HepG2 (cell line): Measurements from ENCODE around the gene UBE2M. TPM values are rescaled to one million over a fixed set of nuclear protein-coding genes. Genes with fewer than 3 reads are reported as not detected.
A peak's percentile ranks its signal among the peaks of the same experiment; 100 is the strongest.

Experiments
- HMG20B ChIP-seq: conservative IDR thresholded peaks from 2 replicates; pipeline ENCODE4 v1.6.1; 2016; ENCODE audit warnings: missing genetic modification reagents, missing compliant biosample characterization
- POLR2AphosphoS2 ChIP-seq: IDR thresholded peaks from 2 replicates; pipeline ENCODE4 v1.6.1; 2011; ENCODE audit warnings: low read depth, low read length, improper control_type of control experiment
- SP2 ChIP-seq: sonication (generic); formaldehyde crosslinking; IDR thresholded peaks from 2 replicates; pipeline ENCODE4 v1.5.1; 2020; ENCODE audit warnings: mild to moderate bottlenecking, missing genetic modification reagents
- TOE1 ChIP-seq: sonication (generic); formaldehyde crosslinking; IDR thresholded peaks from 2 replicates; pipeline ENCODE4 v1.4.0; 2020; ENCODE audit warnings: mild to moderate bottlenecking, missing genetic modification reagents
- ZBTB8A ChIP-seq: sonication (generic); formaldehyde crosslinking; IDR thresholded peaks from 2 replicates; pipeline ENCODE4 v1.4.0; 2020; ENCODE audit warnings: mild to moderate bottlenecking, low read depth, missing genetic modification reagents, borderline replicate concordance
- ZNF557 ChIP-seq: sonication (generic); formaldehyde crosslinking; IDR thresholded peaks from 2 replicates; pipeline ENCODE4 v1.4.0; 2020; ENCODE audit warnings: missing genetic modification reagents
- ZNF792 ChIP-seq: IDR thresholded peaks from 2 replicates; pipeline ENCODE4 v1.6.1; 2016
- ZNF816 ChIP-seq: sonication (generic); formaldehyde crosslinking; IDR thresholded peaks from 2 replicates; pipeline ENCODE4 v1.8.0; 2022; ENCODE audit warnings: missing genetic modification reagents, mild to moderate bottlenecking, borderline replicate concordance
- polyA plus RNA-seq, 8 experiments: library from polyadenylated mRNA; depleted of rRNA in 3 of 8; stranded (reverse) in 7 of 8; unstranded in 1 of 8; fragments of >200 nt; fragmentation: Illumina TruSeq in 4 of 8; extraction: Trizol in 4 of 8; gene quantifications; 2 replicates each; pipeline versions ENCODE4 v1.2.1 to v1.2.3, GENCODE V29; 2011 to 2016; ENCODE audit warnings: low read depth in 4 of 8, missing spikeins in 1 of 8, mixed read lengths in 1 of 8; ENCODE audit not compliant: insufficient read depth in 1 of 8
- total RNA-seq, 5 experiments: library from RNA; depleted of rRNA; stranded (reverse); fragments of >200 nt; fragmentation: Illumina TruSeq; extraction: Trizol; gene quantifications; 2 replicates each; pipeline ENCODE4 v1.2.3, GENCODE V29; 2016; ENCODE audit warnings: low read depth in 1 of 5
- TF ChIP-seq, protein P1 (sequence below): sonication (generic); formaldehyde crosslinking; IDR thresholded peaks from 2 replicates; pipeline ENCODE4 v1.5.1; 2020; ENCODE audit warnings: mild to moderate bottlenecking, missing genetic modification reagents, moderate library complexity
- TF ChIP-seq, protein P2 (sequence below): IDR thresholded peaks from 2 replicates; pipeline ENCODE4 v1.4.0; 2020; ENCODE audit warnings: mild to moderate bottlenecking, missing genetic modification reagents
- TF ChIP-seq, protein P3 (sequence below): sonication (generic); formaldehyde crosslinking; IDR thresholded peaks from 2 replicates; pipeline ENCODE4 v1.5.0; 2020; ENCODE audit warnings: mild to moderate bottlenecking, missing genetic modification reagents, borderline replicate concordance
- TF ChIP-seq, protein P4 (sequence below): sonication (generic); formaldehyde crosslinking; IDR thresholded peaks from 2 replicates; pipeline ENCODE4 v1.4.0; 2020; ENCODE audit warnings: missing genetic modification reagents
- TF ChIP-seq, protein P5 (sequence below): sonication (generic); formaldehyde crosslinking; IDR thresholded peaks from 2 replicates; pipeline ENCODE4 v1.9.0; 2021; ENCODE audit warnings: missing genetic modification reagents, mild to moderate bottlenecking, borderline replicate concordance

UBE2M gene
- total and polyA plus RNA-seq, 2 of the 13 experiments (the other 11 are each of a cell fraction or from before 2014, with no cell fraction given): 36.2 to 50.3 TPM

DNA sequence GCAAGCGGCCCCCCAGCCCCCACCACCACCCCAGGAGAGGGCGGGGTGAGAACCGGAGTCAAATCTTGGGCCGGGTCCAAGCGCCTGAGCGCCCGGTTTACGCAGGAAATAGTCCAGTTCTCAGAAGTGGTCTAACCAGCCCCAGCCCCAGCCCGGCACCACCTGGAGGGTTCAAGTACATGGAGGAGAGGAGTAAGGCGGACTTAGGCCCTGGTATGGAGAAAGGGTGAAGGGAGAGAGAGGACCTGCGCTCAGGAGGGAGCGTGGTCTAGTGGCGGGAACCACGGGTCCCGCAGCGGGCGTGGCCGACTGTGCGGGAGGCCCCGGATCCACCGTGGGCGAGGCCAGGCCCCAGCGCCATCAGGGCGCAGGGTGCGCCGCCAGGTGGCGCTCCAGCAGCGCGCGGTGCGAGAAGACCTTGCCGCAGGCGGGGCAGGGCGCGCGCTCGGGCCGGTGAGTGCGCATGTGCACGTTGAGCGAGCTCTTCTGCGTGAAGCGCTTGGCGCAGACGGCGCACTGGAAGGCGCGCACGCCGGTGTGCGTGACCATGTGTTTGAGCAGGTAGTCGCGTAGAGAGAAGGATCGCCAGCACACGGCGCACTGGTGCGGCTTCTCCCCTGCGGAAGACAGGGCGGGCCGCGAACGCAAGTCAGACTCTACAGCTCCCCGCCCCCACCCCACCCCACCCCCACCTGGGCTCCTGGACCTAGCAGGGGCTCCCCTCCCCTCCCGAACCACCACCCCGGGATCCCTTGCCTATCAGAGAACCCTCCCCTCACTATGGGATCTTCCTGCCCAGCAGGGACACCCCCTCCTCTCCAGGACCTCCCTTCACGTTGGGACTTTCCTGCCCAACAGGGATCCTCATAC, 44.5 kb downstream of the UBE2M start (continued):
- TF ChIP-seq, protein P1, sequence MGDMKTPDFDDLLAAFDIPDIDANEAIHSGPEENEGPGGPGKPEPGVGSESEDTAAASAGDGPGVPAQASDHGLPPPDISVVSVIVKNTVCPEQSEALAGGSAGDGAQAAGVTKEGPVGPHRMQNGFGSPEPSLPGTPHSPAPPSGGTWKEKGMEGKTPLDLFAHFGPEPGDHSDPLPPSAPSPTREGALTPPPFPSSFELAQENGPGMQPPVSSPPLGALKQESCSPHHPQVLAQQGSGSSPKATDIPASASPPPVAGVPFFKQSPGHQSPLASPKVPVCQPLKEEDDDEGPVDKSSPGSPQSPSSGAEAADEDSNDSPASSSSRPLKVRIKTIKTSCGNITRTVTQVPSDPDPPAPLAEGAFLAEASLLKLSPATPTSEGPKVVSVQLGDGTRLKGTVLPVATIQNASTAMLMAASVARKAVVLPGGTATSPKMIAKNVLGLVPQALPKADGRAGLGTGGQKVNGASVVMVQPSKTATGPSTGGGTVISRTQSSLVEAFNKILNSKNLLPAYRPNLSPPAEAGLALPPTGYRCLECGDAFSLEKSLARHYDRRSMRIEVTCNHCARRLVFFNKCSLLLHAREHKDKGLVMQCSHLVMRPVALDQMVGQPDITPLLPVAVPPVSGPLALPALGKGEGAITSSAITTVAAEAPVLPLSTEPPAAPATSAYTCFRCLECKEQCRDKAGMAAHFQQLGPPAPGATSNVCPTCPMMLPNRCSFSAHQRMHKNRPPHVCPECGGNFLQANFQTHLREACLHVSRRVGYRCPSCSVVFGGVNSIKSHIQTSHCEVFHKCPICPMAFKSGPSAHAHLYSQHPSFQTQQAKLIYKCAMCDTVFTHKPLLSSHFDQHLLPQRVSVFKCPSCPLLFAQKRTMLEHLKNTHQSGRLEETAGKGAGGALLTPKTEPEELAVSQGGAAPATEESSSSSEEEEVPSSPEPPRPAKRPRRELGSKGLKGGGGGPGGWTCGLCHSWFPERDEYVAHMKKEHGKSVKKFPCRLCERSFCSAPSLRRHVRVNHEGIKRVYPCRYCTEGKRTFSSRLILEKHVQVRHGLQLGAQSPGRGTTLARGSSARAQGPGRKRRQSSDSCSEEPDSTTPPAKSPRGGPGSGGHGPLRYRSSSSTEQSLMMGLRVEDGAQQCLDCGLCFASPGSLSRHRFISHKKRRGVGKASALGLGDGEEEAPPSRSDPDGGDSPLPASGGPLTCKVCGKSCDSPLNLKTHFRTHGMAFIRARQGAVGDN: peak; percentile 95
- TF ChIP-seq HMG20B (CRISPR knock-in tag): no peak
- TF ChIP-seq, protein P2, sequence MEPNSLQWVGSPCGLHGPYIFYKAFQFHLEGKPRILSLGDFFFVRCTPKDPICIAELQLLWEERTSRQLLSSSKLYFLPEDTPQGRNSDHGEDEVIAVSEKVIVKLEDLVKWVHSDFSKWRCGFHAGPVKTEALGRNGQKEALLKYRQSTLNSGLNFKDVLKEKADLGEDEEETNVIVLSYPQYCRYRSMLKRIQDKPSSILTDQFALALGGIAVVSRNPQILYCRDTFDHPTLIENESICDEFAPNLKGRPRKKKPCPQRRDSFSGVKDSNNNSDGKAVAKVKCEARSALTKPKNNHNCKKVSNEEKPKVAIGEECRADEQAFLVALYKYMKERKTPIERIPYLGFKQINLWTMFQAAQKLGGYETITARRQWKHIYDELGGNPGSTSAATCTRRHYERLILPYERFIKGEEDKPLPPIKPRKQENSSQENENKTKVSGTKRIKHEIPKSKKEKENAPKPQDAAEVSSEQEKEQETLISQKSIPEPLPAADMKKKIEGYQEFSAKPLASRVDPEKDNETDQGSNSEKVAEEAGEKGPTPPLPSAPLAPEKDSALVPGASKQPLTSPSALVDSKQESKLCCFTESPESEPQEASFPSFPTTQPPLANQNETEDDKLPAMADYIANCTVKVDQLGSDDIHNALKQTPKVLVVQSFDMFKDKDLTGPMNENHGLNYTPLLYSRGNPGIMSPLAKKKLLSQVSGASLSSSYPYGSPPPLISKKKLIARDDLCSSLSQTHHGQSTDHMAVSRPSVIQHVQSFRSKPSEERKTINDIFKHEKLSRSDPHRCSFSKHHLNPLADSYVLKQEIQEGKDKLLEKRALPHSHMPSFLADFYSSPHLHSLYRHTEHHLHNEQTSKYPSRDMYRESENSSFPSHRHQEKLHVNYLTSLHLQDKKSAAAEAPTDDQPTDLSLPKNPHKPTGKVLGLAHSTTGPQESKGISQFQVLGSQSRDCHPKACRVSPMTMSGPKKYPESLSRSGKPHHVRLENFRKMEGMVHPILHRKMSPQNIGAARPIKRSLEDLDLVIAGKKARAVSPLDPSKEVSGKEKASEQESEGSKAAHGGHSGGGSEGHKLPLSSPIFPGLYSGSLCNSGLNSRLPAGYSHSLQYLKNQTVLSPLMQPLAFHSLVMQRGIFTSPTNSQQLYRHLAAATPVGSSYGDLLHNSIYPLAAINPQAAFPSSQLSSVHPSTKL: peak; percentile 24; the same call in 1 of the 2 replicates
- 0 out of 2 replicates have a peak, but pooled peaks have one; percentile 27 for TF ChIP-seq ZNF792
- peak; percentile 47 for TF ChIP-seq SP2
- no peak for TF ChIP-seq ZNF557 (CRISPR knock-in tag)
- no peak for TF ChIP-seq ZBTB8A (CRISPR knock-in tag)
- no peak; the same call in 1 of the 2 replicates for TF ChIP-seq TOE1 (CRISPR knock-in tag)
- no peak for TF ChIP-seq ZNF816 (CRISPR knock-in tag)
- TF ChIP-seq, protein P3, sequence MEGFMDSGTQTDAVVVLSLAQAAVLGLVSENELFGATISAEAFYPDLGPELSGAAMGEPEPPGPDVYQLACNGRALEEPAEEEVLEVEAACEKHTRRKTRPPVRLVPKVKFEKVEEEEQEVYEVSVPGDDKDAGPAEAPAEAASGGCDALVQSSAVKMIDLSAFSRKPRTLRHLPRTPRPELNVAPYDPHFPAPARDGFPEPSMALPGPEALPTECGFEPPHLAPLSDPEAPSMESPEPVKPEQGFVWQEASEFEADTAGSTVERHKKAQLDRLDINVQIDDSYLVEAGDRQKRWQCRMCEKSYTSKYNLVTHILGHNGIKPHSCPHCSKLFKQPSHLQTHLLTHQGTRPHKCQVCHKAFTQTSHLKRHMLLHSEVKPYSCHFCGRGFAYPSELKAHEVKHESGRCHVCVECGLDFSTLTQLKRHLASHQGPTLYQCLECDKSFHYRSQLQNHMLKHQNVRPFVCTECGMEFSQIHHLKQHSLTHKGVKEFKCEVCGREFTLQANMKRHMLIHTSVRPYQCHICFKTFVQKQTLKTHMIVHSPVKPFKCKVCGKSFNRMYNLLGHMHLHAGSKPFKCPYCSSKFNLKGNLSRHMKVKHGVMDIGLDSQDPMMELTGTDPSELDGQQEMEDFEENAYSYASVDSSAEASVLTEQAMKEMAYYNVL (CRISPR knock-in tag): peak; percentile 64
- TF ChIP-seq POLR2AphosphoS2: no peak
- TF ChIP-seq, protein P4, sequence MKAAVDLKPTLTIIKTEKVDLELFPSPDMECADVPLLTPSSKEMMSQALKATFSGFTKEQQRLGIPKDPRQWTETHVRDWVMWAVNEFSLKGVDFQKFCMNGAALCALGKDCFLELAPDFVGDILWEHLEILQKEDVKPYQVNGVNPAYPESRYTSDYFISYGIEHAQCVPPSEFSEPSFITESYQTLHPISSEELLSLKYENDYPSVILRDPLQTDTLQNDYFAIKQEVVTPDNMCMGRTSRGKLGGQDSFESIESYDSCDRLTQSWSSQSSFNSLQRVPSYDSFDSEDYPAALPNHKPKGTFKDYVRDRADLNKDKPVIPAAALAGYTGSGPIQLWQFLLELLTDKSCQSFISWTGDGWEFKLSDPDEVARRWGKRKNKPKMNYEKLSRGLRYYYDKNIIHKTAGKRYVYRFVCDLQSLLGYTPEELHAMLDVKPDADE (CRISPR knock-in tag): peak; percentile 55; the same call in 1 of the 2 replicates
- TF ChIP-seq, protein P5, sequence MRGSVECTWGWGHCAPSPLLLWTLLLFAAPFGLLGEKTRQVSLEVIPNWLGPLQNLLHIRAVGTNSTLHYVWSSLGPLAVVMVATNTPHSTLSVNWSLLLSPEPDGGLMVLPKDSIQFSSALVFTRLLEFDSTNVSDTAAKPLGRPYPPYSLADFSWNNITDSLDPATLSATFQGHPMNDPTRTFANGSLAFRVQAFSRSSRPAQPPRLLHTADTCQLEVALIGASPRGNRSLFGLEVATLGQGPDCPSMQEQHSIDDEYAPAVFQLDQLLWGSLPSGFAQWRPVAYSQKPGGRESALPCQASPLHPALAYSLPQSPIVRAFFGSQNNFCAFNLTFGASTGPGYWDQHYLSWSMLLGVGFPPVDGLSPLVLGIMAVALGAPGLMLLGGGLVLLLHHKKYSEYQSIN: no peak
